ENCODE measurements around the gene SPHK2. TPM values are rescaled to one million over a fixed set of nuclear protein-coding genes. Genes with fewer than 3 reads are reported as not detected.

Gene SPHK2
- total RNA-seq, 2 donors from 2014 or later = 36.2 to 48.4 TPM

DNA sequence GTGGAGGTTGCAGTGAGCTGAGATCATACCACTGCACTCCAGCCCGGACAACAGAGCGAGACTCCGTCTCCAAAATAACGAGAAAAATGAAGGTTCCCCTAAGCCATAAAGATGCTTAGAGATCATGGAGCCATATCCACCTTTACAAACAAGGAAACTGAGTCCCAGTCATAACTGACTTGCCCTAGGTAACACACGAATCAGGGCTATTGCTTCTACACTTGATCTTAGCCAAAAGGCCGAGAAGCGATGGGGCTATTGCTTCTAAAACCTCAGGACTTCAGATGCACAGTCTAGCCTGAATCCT is 14.7 kb downstream of the SPHK2 start:
- H3K27ac ChIP-seq = peak overlapping the region; percentile 93
- no peaks in the 10 kb centered on the region for H3K27me3 ChIP-seq
- TF ChIP-seq, protein P1, sequence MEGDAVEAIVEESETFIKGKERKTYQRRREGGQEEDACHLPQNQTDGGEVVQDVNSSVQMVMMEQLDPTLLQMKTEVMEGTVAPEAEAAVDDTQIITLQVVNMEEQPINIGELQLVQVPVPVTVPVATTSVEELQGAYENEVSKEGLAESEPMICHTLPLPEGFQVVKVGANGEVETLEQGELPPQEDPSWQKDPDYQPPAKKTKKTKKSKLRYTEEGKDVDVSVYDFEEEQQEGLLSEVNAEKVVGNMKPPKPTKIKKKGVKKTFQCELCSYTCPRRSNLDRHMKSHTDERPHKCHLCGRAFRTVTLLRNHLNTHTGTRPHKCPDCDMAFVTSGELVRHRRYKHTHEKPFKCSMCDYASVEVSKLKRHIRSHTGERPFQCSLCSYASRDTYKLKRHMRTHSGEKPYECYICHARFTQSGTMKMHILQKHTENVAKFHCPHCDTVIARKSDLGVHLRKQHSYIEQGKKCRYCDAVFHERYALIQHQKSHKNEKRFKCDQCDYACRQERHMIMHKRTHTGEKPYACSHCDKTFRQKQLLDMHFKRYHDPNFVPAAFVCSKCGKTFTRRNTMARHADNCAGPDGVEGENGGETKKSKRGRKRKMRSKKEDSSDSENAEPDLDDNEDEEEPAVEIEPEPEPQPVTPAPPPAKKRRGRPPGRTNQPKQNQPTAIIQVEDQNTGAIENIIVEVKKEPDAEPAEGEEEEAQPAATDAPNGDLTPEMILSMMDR (IDR thresholded peaks at IDR 0.05) = no peak
- peaks cover 36% of the 10 kb centered on the region for H3K4me1 ChIP-seq
- no peaks in the 10 kb centered on the region for H3K36me3 ChIP-seq
- H3K9me3 ChIP-seq = no peaks in the 10 kb centered on the region
- H3K4me3 ChIP-seq = no peak overlapping the region
- intact Hi-C loops (cut with DNase I) = no loop called here
- DNase-seq = no peak
- peak overlapping the region in 1 of 2 donors; percentile 86 for H3K9ac ChIP-seq (ENCODE audit: low read depth in 2 of 2, low read length in 2 of 2)

DNA sequence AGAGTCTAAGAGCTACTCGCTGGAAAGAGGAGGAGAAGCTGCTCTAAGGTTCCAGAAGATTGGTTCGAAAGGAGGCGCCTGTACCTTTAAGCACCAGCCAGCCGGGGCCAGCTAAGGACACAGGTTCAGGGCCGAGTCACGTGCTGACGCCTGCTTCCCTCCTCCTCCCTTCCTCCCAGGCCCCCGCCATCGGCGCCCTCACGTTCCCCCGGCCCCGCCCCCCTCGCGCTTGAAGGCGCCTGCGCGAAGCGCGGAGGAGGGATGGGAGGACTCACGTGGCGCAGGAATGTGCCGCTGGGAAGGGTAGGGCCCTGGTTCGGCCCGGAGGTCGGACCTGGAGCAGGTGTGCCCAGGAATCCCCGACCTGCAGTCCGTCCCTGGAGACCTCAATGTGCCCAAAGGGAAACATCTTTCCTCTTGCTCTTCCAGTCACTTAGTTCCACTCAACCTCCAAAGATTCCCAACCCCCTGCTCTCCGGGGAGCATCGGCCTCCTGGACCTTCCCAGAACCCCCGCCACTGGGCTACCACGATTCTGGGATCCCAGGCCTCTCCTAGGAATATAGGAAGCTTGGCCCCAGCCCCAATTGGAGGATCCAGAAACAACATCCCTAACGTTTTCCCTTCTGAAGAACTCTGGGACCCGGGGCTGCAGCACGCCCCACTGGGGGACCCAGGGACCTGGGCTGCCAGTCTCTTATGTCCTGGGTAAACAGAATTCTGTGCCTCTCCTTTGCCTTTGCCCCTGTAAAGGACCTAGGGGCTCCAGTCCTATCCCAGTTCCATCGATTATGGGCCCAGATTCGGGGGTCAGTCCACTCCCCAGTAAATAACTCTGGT is 15.3 kb downstream of the SPHK2 start:
- no peaks in the 10 kb centered on the region for H3K36me3 ChIP-seq
- H3K9ac ChIP-seq (ENCODE audit: low read depth in 2 of 2, low read length in 2 of 2) = peak overlapping the region; percentile 61 to 86
- peaks cover 35% of the 10 kb centered on the region for H3K4me1 ChIP-seq
- TF ChIP-seq, protein P1 (IDR thresholded peaks at IDR 0.05) = no peak
- H3K27ac ChIP-seq = peak overlapping the region; percentile 93
- peak overlapping the region; percentile 81 for H3K4me3 ChIP-seq
- intact Hi-C loops (cut with DNase I) = no loop called here
- H3K27me3 ChIP-seq = no peaks in the 10 kb centered on the region
- peak; percentile 98 for DNase-seq
- H3K9me3 ChIP-seq = no peaks in the 10 kb centered on the region

- intact Hi-C loops (cut with DNase I) = no loop called here
Observed at GRCh38 chr19:48635263-48635965, 16.1 kb downstream of the SPHK2 start.

GRCh38 chr19:48635966-48636858 is 16.9 kb downstream of the SPHK2 start:
- peak overlapping the region; percentile 82 to 99 for H3K9ac ChIP-seq (ENCODE audit: low read depth in 2 of 2, low read length in 2 of 2)
- no peaks in the 10 kb centered on the region for H3K27me3 ChIP-seq
- peaks cover 21% of the 10 kb centered on the region for H3K4me1 ChIP-seq
- peak overlapping the region; percentile 81 for H3K4me3 ChIP-seq
- H3K36me3 ChIP-seq = no peaks in the 10 kb centered on the region
- peak overlapping the region; percentile 93 for H3K27ac ChIP-seq
- no peaks in the 10 kb centered on the region for H3K9me3 ChIP-seq
- TF ChIP-seq, protein P1 (IDR thresholded peaks at IDR 0.05) = no peak
- DNase-seq = peak; percentile 72
- intact Hi-C loops (cut with DNase I) = no loop called here

More at GRCh38 chr19:48635263-48635965, 16.1 kb downstream of the SPHK2 start:
- Histone ChIP-seq H3K9me3 (no peaks in the 10 kb centered on the region), H3K27me3 (no peaks in the 10 kb centered on the region), H3K4me3 (peak overlapping the region; percentile 81), H3K4me1 (peaks cover 27% of the 10 kb centered on the region), H3K36me3 (no peaks in the 10 kb centered on the region), H3K27ac (peak overlapping the region; percentile 93), H3K9ac (ENCODE audit: low read depth in 2 of 2, low read length in 2 of 2) (peak overlapping the region; percentile 82 to 99)
- DNase-seq = peak; percentile 80
- TF ChIP-seq, protein P1 (IDR thresholded peaks at IDR 0.05) = no peak

DNA sequence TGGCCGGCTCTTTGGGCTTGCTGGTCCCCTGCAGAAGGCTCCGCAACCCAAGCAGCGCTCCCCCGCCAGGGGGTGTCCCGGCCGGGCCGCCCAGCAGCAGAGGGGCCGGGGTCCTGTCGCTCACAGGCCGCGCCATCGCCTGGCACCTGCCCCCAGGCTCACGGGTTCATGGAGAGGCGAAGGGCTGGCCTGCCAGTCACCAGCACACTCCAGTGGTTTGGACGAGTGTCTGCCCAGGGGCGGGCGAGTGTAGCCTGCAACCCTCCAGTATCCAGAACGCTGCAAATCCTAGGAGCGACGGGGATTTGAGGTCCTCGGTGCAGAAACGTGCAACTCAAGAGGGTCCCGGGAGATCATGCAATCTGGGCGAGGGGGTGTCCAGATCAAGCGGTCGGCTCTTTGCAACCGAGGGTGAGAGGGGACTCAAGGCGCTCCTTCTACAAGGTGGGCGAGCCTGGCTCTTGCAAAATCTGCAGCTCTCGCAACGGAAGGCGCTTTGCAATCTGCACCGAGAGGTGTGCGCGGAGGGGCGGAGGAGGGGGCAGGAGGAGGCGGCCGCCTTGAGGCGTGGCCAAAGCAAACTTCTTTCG is 17.6 kb downstream of the SPHK2 start, which contains the start of gene DBP:
DBP (minus strand) TSS at position 521 of the 590 bp plus-strand sequence; CDS start at position 136, 385 bp downstream.
- TF ChIP-seq, protein P1 (IDR thresholded peaks at IDR 0.05) = no peak
- intact Hi-C loops (cut with DNase I) = no loop called here
- H3K4me1 ChIP-seq = peaks cover 21% of the 10 kb centered on the region
- DNase-seq = no peak
- H3K4me3 ChIP-seq = peak within 1 kb of the TSS; percentile 81
- no peaks in the 10 kb centered on the region for H3K9me3 ChIP-seq
- H3K36me3 ChIP-seq = no peaks in the 10 kb centered on the region
- peak within 1 kb of the TSS; percentile 93 for H3K27ac ChIP-seq
- H3K9ac ChIP-seq (ENCODE audit: low read depth in 2 of 2, low read length in 2 of 2) = peak within 1 kb of the TSS; percentile 82 to 99
- no peaks in the 10 kb centered on the region for H3K27me3 ChIP-seq
